Thoracic aorta (tissue), 2 donors: ENCODE data around the gene CD36. TPM values are rescaled to one million over a fixed set of nuclear protein-coding genes. Genes with fewer than 3 reads are reported as not detected.
"Not testable (repeated sequence)": the region's sequence is repeated elsewhere in the genome, so short reads cannot be mapped to it uniquely, and the experiment has no call there.

ENCODE experiments used
- ATAC-seq: fragments of 150-250 bp; one replicate; pipeline ENCODE4 v1.8.0; 2017; ENCODE audit warnings: low read depth; ENCODE audit not compliant: insufficient number of reproducible peaks, low FRiP score
- DNase-seq: peaks from one replicate; pipeline ENCODE4 v3.0.0-alpha.2; 2020; ENCODE audit warnings: low spot score
- H3K27ac ChIP-seq, 2 donors: fragments of 200-600 bp; sonication (generic); 1 replicate in 1 of 2; 2 replicates in 1 of 2; pipeline ENCODE4 v1.5.1; 2016; ENCODE audit warnings: mild to moderate bottlenecking in 2 of 2, moderate library complexity in 2 of 2
- H3K27me3 ChIP-seq: fragments of 200-600 bp; sonication (generic); replicated peaks from 2 replicates; pipeline ENCODE4 v1.6.0; 2016; ENCODE audit warnings: mild to moderate bottlenecking; ENCODE audit not compliant: insufficient read depth
- H3K36me3 ChIP-seq: fragments of 200-600 bp; sonication (generic); one replicate; pipeline ENCODE4 v1.5.1; 2016
- H3K4me1 ChIP-seq, 2 donors: fragments of 200-600 bp; sonication (generic); 1 replicate in 1 of 2; 2 replicates in 1 of 2; pipeline versions ENCODE4 v1.5.1 to v1.6.0; 2016; ENCODE audit warnings: low read depth in 2 of 2, mild to moderate bottlenecking in 1 of 2; ENCODE audit not compliant: control insufficient read depth in 1 of 2
- H3K4me3 ChIP-seq: fragments of 200-600 bp; sonication (generic); 2 replicates; pipeline ENCODE4 v1.5.1; 2016; ENCODE audit warnings: mild to moderate bottlenecking
- H3K9me3 ChIP-seq: fragments of 200-600 bp; sonication (generic); 2 replicates; pipeline ENCODE4 v1.5.1; 2016
- CTCF ChIP-seq: fragments of 200-600 bp; sonication (generic); IDR thresholded peaks from one replicate; pipeline ENCODE4 v1.5.1; 2019; ENCODE audit warnings: antibody characterized with exemption
- total RNA-seq, 2 donors: library from RNA; depleted of rRNA; stranded (reverse); fragments of >200 nt; gene quantifications; one replicate each; pipeline versions ENCODE4 v1.1.0 to v1.2.3, GENCODE V29; 2016

The CD36 gene
- total RNA-seq, 2 donors from 2014 or later = 68.6 to 94.8 TPM

GRCh38 chr7:80661729-80662128 lies 23.3 kb downstream of the CD36 start:
- Histone ChIP-seq H3K27me3 (no peaks in the 10 kb centered on the region), H3K9me3 (no peaks in the 10 kb centered on the region), H3K27ac (no peak overlapping the region), H3K4me3 (no peak overlapping the region), H3K36me3 (no peaks in the 10 kb centered on the region), H3K4me1 (no peaks in the 10 kb centered on the region)
- no peak for DNase-seq
- no peak for ATAC-seq
- no peak for TF ChIP-seq CTCF

GRCh38 chr7:80662252-80662651 lies 23.8 kb downstream of the CD36 start:
- no peak for DNase-seq
- no peaks in the 10 kb centered on the region for H3K36me3 ChIP-seq

DNA sequence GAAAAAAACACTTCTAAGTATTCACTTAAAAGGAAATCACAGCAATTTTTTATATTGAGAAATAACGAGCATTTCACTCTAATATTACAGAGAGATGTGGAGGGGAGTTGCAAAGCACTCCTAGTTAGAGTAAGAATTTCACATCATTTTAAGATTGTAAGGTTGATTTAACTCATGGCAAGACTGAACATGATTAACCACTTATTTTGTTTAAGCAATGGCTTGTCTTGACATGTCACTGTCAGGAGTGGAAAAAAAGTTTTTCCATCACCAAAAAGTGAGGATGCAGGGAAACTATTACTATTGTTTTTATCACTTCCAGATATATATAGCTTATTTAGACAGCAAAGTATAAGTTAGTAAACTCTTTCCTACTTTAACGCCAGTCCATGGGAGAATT lies 27.1 kb downstream of the CD36 start:
- H3K27ac ChIP-seq = no peak overlapping the region
- H3K4me1 ChIP-seq = no peaks in the 10 kb centered on the region
- no peaks in the 10 kb centered on the region for H3K36me3 ChIP-seq
- no peak for TF ChIP-seq CTCF
- no peak for DNase-seq
- H3K27me3 ChIP-seq = no peaks in the 10 kb centered on the region
- H3K4me3 ChIP-seq = no peak overlapping the region
- no peaks in the 10 kb centered on the region for H3K9me3 ChIP-seq
- ATAC-seq = no peak

More at GRCh38 chr7:80662252-80662651, 23.8 kb downstream of the CD36 start:
- H3K4me3 ChIP-seq = no peak overlapping the region
- H3K27ac ChIP-seq = no peak overlapping the region
- no peak for TF ChIP-seq CTCF
- no peaks in the 10 kb centered on the region for H3K4me1 ChIP-seq
- ATAC-seq = no peak
- no peaks in the 10 kb centered on the region for H3K9me3 ChIP-seq
- no peaks in the 10 kb centered on the region for H3K27me3 ChIP-seq

DNA sequence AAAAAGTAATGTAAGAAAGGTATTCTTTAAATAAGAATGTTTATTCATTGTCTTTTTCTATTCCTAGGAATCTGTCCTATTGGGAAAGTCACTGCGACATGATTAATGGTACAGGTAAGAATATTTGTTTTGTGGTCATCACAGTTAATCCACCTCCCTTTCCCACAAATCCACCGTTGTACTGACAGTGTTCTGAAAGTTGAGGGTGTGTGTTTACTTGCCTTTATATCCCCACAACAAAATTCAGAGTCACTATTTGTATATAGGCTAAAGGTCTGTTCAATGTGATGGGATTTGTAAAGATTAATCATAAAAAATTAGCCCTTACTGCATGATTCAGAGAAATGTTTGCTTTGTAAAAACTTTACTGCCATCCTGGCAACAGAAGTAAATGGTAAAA lies 27.9 kb downstream of the CD36 start:
- Histone ChIP-seq H3K27ac (no peak overlapping the region), H3K9me3 (no peaks in the 10 kb centered on the region), H3K4me1 (no peaks in the 10 kb centered on the region), H3K36me3 (no peaks in the 10 kb centered on the region), H3K27me3 (no peaks in the 10 kb centered on the region), H3K4me3 (no peak overlapping the region)
- no peak for TF ChIP-seq CTCF
- DNase-seq (no peak), ATAC-seq (no peak)

DNA sequence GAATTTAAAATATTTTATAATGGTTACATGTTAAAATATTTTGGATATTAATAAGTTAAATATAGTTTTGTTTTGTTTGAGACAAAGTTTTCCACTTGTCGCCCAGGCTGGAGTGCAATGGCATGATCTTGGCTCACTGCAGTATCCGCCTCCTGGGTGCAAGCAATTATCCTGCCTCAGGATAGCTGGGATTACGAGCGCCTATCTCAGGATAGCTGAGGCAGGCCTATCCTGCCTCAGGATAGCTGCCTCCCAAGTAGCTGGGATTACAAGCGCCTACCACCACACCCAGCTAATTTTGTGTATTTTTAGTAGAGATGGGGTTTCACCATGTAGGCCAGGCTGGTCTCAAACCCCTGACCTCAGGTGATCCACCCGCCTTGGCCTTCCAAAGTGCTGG lies 30.9 kb downstream of the CD36 start:
- not testable (repeated sequence) for ATAC-seq, H3K36me3 ChIP-seq, H3K27ac ChIP-seq, H3K4me1 ChIP-seq, H3K27me3 ChIP-seq, H3K4me3 ChIP-seq, DNase-seq, H3K9me3 ChIP-seq

- Histone ChIP-seq H3K4me1 (no peaks in the 10 kb centered on the region), H3K27ac (no peak overlapping the region), H3K36me3 (no peaks in the 10 kb centered on the region), H3K4me3 (no peak overlapping the region), H3K9me3 (no peaks in the 10 kb centered on the region), H3K27me3 (no peaks in the 10 kb centered on the region)
- TF ChIP-seq CTCF = no peak
- ATAC-seq (no peak), DNase-seq (no peak)
These were observed 33.3 kb downstream of the CD36 start for GRCh38 chr7:80671744-80672143.
